ENCODE data around the gene GIPR.
"Not testable (repeated sequence)": the region's sequence is repeated elsewhere in the genome, so short reads cannot be mapped to it uniquely, and the experiment has no call there.

The GIPR gene

DNA sequence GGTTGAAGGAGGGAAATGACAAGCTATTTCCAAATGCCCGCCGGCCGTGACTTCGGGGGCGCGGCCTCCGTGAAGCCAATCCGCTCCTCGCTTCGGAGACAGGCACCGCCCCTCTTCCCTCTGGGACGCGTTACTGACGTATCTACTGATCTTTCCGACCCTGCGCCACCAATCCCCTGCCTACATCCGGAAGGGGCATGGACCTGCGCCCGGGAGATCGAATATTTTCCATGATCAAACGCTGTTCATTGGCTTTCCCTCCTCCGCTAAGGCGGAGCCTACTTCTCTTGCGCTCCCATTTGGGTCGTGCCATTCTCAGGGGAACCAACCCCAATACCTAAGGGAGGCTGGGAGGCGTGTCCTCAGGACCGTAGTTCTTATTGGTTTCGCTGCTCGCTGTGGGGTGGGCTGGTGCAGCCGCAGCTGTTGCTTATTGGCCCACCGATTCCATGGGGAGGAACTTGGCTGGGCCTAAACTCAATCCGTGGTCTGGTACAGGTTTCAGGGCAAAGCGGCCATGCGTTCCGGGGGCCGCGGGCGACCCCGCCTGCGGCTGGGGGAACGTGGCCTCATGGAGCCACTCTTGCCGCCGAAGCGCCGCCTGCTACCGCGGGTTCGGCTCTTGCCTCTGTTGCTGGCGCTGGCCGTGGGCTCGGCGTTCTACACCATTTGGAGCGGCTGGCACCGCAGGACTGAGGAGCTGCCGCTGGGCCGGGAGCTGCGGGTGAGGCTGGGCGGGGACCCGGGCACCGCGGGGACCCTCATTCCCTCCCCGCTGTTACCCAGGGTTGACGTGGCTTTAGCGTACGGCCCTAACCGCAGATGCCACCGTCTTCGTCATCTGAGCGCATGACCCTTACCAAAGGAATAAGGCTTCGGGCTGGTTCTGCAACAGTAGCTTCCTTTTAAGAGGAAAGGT lies 24.4 kb downstream of the GIPR start, which contains the start of gene QPCTL:
TSS of gene QPCTL (plus strand) at position 480 of the 919 bp plus-strand sequence. CDS start at position 518, 38 bp downstream.
- DNase-seq = peak; percentile 97

GRCh38 chr19:45693106-45693788 lies 25.2 kb downstream of the GIPR start:
- DNase-seq = peak; percentile 91

DNA sequence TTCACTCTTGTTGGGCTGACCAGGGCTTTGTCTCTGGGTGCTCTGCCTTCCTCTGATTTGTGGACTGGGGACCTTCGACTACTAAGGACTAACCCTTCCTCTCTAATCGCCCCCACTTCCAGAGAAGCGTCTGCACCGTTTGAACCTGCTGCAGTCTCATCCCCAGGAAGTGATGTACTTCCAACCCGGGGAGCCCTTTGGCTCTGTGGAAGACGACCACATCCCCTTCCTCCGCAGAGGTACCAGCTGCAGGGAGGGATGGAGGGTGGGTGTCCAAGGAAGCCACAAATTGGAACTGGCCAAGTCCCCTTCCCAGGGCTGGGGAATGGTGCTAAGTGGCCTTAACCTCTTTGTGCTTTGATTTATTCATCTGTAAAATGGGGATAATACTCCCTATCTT lies 33.7 kb downstream of the GIPR start:
- DNase-seq = no peak

GRCh38 chr19:45705115-45705514 lies 37.1 kb downstream of the GIPR start:
- DNase-seq = no peak

- DNase-seq = no peak
Observed at GRCh38 chr19:45705710-45706415, 37.8 kb downstream of the GIPR start.

- no peak for DNase-seq
Observed at GRCh38 chr19:45710356-45711130, 42.5 kb downstream of the GIPR start.

GRCh38 chr19:45711851-45712698 lies 44.1 kb downstream of the GIPR start:
- no peak for DNase-seq

GRCh38 chr19:45712699-45713067 lies 44.7 kb downstream of the GIPR start:
- no peak for DNase-seq

DNA sequence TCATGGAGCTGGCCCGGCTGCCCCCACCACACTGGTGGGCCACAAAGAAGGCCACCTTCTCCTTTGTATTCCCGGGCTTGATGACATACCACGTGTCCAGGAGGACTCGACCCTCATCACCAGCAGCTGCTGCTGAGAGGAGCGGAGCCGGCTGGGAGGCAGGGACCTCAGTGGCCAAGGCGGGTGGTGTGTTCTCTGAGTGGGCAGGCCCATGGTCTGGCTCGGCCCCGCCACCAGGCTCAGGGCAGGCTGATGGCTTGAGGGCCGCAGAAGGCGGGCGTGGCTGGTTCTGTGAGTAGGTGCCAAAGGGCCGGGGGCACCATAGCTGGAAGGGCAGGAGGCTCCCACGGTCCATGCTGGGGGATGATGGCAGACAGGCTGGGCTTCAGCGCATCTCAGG lies 45.1 kb downstream of the GIPR start:
- no peak for DNase-seq

GRCh38 chr19:45715139-45715538 lies 47.1 kb downstream of the GIPR start:
- no peak for DNase-seq

- peak; percentile 70 for DNase-seq
Observed at GRCh38 chr19:45716359-45717130, 48.5 kb downstream of the GIPR start.

DNA sequence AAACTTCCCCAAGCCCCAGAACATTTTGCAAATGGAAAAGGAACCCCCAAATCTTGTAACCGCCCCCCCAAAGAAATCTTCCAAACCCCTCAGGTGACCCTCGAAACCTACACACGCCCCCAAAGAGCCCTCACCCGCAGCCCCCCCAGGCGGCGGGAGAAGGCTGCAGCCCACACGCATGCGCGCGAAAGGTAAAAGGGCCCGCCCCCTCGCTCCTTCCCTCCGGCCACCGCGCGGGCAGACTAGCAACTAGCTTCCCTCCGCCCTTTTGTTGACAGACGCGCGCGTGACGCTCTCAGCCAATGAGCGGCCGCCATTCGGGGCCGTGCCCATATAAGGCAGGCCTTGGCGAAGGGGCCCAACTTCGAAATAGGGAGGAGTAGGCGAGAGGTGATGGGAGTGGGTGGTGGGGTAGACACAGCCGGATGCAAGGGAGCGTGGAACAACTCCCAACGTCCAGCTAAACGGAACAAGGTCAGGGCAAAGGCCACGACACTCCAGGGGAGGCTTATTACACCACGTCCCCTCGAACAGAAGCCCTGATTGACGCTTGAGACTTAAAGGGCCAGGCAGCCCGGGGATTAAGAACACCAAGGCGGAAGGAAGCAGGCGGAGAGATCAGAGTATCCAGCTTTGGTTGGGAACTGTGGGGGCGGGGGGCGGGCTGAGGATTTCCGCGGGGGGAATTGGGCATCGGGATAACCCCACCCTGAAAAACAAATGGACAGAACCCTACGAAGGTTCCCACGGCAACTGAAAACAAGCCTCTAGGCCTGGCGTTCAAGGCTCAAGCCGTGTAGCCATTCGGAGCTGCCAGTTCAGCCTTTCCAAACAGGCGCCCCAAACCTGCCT lies 49.3 kb downstream of the GIPR start:
- DNase-seq = peak; percentile 97

- DNase-seq = no peak
Observed at GRCh38 chr19:45717983-45718650, 50.1 kb downstream of the GIPR start.

DNA sequence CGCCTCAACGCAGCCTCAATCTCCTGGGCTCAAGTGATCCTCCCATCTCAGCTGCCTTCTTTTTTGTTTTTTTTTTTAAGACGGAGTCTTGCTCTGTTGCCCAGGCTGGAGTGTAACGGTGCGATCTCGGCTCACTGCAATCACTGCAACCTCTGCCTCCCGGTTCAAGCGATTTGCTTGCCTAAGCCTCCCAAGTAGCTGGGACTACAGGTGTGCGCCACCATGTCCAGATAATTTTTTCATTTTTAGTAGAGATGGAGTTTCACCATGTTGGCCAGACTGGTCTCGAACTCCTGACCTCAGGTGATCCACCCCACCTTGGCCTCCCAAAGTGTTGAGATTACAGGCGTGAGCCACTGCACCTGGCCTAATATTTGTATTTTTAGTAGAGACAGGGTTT lies 52.0 kb downstream of the GIPR start:
- DNase-seq = not testable (repeated sequence)

DNA sequence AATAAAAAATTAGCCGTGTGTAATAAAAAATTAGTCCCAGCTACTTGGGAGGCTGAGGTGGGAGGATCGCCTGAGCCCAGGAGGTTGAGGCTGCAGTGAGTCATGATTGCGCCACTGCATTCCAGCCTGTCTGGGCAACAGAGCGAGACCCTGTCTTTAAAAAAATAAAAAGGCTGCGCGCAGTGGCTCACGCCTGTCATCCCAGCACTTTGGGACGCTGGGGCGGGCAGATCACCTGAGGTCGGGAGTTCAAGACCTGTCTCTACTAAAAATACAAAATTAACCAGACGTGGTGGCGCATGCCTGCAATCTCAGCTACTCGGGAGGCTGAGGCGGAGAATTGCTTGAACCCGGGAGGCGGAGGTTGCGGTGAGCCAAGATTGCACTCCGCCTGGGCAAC lies 60.7 kb downstream of the GIPR start:
- not testable (repeated sequence) for DNase-seq

- DNase-seq = no peak
Observed at GRCh38 chr19:45729800-45730290, 61.8 kb downstream of the GIPR start.

DNA sequence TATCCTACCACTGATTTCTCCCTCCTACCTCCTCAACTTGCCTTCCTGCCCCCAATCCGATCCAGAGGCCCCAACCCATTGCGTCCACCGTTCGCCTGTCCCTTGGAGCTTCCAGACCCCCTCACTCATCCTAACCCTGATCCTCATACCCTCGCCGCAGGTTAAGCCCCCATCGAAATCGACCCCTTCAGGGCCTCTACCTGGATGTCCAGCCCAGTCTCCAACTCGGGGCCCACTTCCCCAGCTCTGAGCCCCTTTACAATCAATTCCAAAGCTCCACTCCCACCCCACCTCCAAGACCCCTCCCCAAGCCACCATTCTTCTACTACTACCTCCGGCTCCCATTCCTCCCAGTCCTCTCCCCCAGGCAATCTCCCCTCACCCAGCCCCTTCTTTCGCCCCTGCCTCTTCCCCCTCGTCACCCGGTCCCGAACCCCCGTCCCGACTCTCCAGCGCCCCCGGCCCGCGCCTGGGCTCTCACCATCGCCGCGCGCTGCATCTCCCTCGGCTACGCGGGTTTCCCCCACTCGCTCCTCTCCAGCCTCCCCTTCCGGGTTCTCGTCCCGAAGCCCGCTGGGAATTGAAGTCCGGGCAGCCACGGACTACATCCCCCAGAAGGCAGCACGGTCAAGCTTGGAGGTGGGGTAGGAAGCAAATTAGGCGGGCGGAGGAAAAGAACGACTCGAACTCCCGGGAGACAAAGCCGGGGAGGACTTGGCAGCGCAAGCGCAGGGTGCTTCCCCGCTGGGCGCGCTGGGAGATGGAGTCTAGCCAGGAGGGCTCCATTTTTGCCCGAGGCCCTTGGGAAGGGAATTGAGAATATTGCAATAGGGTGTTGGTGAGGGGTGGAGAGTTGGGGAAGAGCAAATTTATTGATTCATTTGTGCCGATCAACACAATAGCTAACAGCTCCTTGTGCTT lies 62.6 kb downstream of the GIPR start, which contains the start of gene FBXO46:
TSS of gene FBXO46 (minus strand) at position 529 of the 921 bp plus-strand sequence. CDS start 17,401 bp downstream, outside the sequence.
- DNase-seq = peak; percentile 95
